Measurements from ENCODE around the gene CORIN. TPM values are rescaled to one million over a fixed set of nuclear protein-coding genes. Genes with fewer than 3 reads are reported as not detected.

Gene CORIN
- polyA plus RNA-seq, 1 of the 3 experiments (the other 2 are of a cell fraction) = 1.1 TPM

GRCh38 chr4:47819178-47819577 lies 18.7 kb downstream of the CORIN start:
- Histone ChIP-seq H3K9ac (no peak overlapping the region), H2AFZ (ENCODE audit: low read depth) (no peak overlapping the region), H3K27ac (ENCODE audit: low read depth in 2 of 2, low read length in 1 of 2) (no peak overlapping the region), H3K4me1 (ENCODE audit: control insufficient read depth in 1 of 2, insufficient read depth in 2 of 2, low read depth in 1 of 2, low read length in 1 of 2) (no peaks in the 10 kb centered on the region; a peak in 1 of 4 replicates), H3K4me3 (ENCODE audit: low read depth in 2 of 2, low read length in 1 of 2) (no peak overlapping the region), H3F3A (replicated peaks; ENCODE audit: insufficient read depth) (no peaks in the 10 kb centered on the region), H3K9me2 (no peaks in the 10 kb centered on the region), H3K79me2 (ENCODE audit: insufficient read depth) (no peaks in the 10 kb centered on the region), H3K36me3 (replicated peaks in 1 of 2; ENCODE audit: control insufficient read depth in 1 of 2, insufficient read depth in 2 of 2, low read length in 1 of 2) (no peaks in the 10 kb centered on the region), H3K9me3 (no peaks in the 10 kb centered on the region), H3K27me3 (ENCODE audit: insufficient read depth) (no peaks in the 10 kb centered on the region), H4K20me1 (ENCODE audit: insufficient read depth) (no peaks in the 10 kb centered on the region), H3K4me2 (no peak overlapping the region)
- no peak for DNase-seq
- no peak for TF ChIP-seq MEF2A (IDR thresholded peaks at IDR 0.05; ENCODE audit: borderline replicate concordance, low read depth)
- POLR2A ChIA-PET = no interaction called here
- 75% methylated on average over 1 of the region's 1 CpG for WGBS (ENCODE audit: low lambda C conversion rate)
- CTCF ChIA-PET = interaction anchor here (1.2 to 1.5 kb wide), 2 partner anchors 17 to 114 kb away, joined by 3 to 4 read pairs; no protein-coding TSS in a partner anchor

GRCh38 chr4:47817275-47817674 lies 20.6 kb downstream of the CORIN start:
- H3K9me2 ChIP-seq = no peaks in the 10 kb centered on the region
- H3F3A ChIP-seq (replicated peaks; ENCODE audit: insufficient read depth) = no peaks in the 10 kb centered on the region
- no peaks in the 10 kb centered on the region for H3K9me3 ChIP-seq
- CTCF ChIA-PET = interaction anchor here (1.7 kb wide), 1 partner anchor 112 kb away, joined by 13 read pairs; no protein-coding TSS in a partner anchor
- no peak overlapping the region for H3K27ac ChIP-seq (ENCODE audit: low read depth in 2 of 2, low read length in 1 of 2)
- no peaks in the 10 kb centered on the region for H3K36me3 ChIP-seq (replicated peaks in 1 of 2; ENCODE audit: control insufficient read depth in 1 of 2, insufficient read depth in 2 of 2, low read length in 1 of 2)
- H3K79me2 ChIP-seq (ENCODE audit: insufficient read depth) = no peaks in the 10 kb centered on the region
- no peak for DNase-seq
- H3K4me1 ChIP-seq (ENCODE audit: control insufficient read depth in 1 of 2, insufficient read depth in 2 of 2, low read depth in 1 of 2, low read length in 1 of 2) = no peaks in the 10 kb centered on the region
- H3K4me2 ChIP-seq = no peak overlapping the region
- no peak overlapping the region for H3K4me3 ChIP-seq (ENCODE audit: low read depth in 2 of 2, low read length in 1 of 2)
- no peak overlapping the region for H3K9ac ChIP-seq
- TF ChIP-seq FOSL2 (IDR thresholded peaks at IDR 0.05; ENCODE audit: borderline replicate concordance, low read depth) (no peak), SIN3A (IDR thresholded peaks at IDR 0.05; ENCODE audit: borderline replicate concordance, low read depth, low read length) (no peak), IRF3 (IDR thresholded peaks at IDR 0.05; ENCODE audit: low read depth, low read length) (no peak), GATA2 (CRISPR knock-in tag; IDR thresholded peaks at IDR 0.05) (no peak), MEF2A (IDR thresholded peaks at IDR 0.05; ENCODE audit: borderline replicate concordance, low read depth) (no peak), RFX5 (IDR thresholded peaks at IDR 0.05; ENCODE audit: low read length) (no peak), RCOR1 (IDR thresholded peaks at IDR 0.05; ENCODE audit: low read length) (no peak), RXRA (IDR thresholded peaks at IDR 0.05; ENCODE audit: borderline replicate concordance, low read depth) (no peak), POLR2AphosphoS5 (IDR thresholded peaks at IDR 0.05; ENCODE audit: low read depth, low read length) (no peak), MAX (IDR thresholded peaks at IDR 0.05; ENCODE audit: low read depth) (no peak), EZH2phosphoT487 (IDR thresholded peaks at IDR 0.05; ENCODE audit: borderline replicate concordance, low read depth) (no peak), PBX3 (IDR thresholded peaks at IDR 0.05) (no peak)
- H3K27me3 ChIP-seq (ENCODE audit: insufficient read depth) = no peaks in the 10 kb centered on the region
- H2AFZ ChIP-seq (ENCODE audit: low read depth) = no peak overlapping the region
- no peaks in the 10 kb centered on the region for H4K20me1 ChIP-seq (ENCODE audit: insufficient read depth)
- POLR2A ChIA-PET = no interaction called here

Data from SK-N-SH (cell line).